HepG2 (cell line): ENCODE results near the gene ANAPC2. TPM values are rescaled to one million over a fixed set of nuclear protein-coding genes. Genes with fewer than 3 reads are reported as not detected.

Experiments used
- AHR ChIP-seq: IDR thresholded peaks from 2 replicates; pipeline ENCODE4 v1.6.1; 2018; ENCODE audit warnings: missing genetic modification reagents, missing compliant biosample characterization
- AKAP8 ChIP-seq: sonication (generic); formaldehyde crosslinking; IDR thresholded peaks from 2 replicates; pipeline ENCODE4 v1.5.1; 2020; ENCODE audit warnings: mild to moderate bottlenecking, missing genetic modification reagents
- FOSL1 ChIP-seq: sonication (generic); formaldehyde crosslinking; IDR thresholded peaks from 2 replicates; pipeline ENCODE4 v1.9.0; 2021; ENCODE audit warnings: missing genetic modification reagents, borderline replicate concordance
- FOXA1 ChIP-seq, 2 experiments: fragments of 450-650 bp in 1 of 2; sonication (generic) in 1 of 2; formaldehyde crosslinking in 1 of 2; IDR thresholded peaks; 2 replicates each; pipeline versions ENCODE4 v1.4.0 to v1.6.1; 2016 to 2020; ENCODE audit warnings: missing genetic modification reagents in 1 of 2
- HNRNPH1 ChIP-seq: fragments of 200-400 bp; formaldehyde crosslinking; optimal IDR thresholded peaks from 2 replicates; pipeline ENCODE3; 2017; ENCODE audit warnings: mild to moderate bottlenecking, low read depth, low read length
- NR1H2 ChIP-seq: sonication (generic); formaldehyde crosslinking; IDR thresholded peaks from 2 replicates; pipeline ENCODE4 v1.8.1; 2022; ENCODE audit warnings: low read depth, missing genetic modification reagents, borderline replicate concordance
- SAFB2 ChIP-seq: sonication (generic); formaldehyde crosslinking; IDR thresholded peaks from 2 replicates; pipeline ENCODE4 v1.5.1; 2020; ENCODE audit warnings: missing genetic modification reagents, low read depth, mild to moderate bottlenecking, borderline replicate concordance
- SYNCRIP ChIP-seq: fragments of 200-400 bp; formaldehyde crosslinking; IDR thresholded peaks from 2 replicates; pipeline ENCODE4 v1.6.1; 2018; ENCODE audit warnings: mild to moderate bottlenecking, low read depth, low read length; ENCODE audit not compliant: insufficient read depth
- ZIK1 ChIP-seq: sonication (generic); formaldehyde crosslinking; IDR thresholded peaks from 2 replicates; pipeline ENCODE4 v1.5.0; 2020; ENCODE audit warnings: mild to moderate bottlenecking, low read depth, missing genetic modification reagents, borderline replicate concordance
- ZNF180 ChIP-seq: sonication (generic); formaldehyde crosslinking; IDR thresholded peaks from 2 replicates; pipeline ENCODE4 v1.4.0; 2020; ENCODE audit warnings: low read depth, missing genetic modification reagents, borderline replicate concordance
- ZNF468 ChIP-seq: sonication (generic); formaldehyde crosslinking; IDR thresholded peaks from 2 replicates; pipeline ENCODE4 v1.8.0; 2022; ENCODE audit warnings: mild to moderate bottlenecking, moderate library complexity, missing genetic modification reagents
- ZNF766 ChIP-seq: sonication (generic); formaldehyde crosslinking; IDR thresholded peaks from 2 replicates; pipeline ENCODE4 v1.5.0; 2020; ENCODE audit warnings: missing genetic modification reagents, borderline replicate concordance
- polyA plus RNA-seq, 8 experiments: library from polyadenylated mRNA; depleted of rRNA in 3 of 8; stranded (reverse) in 7 of 8; unstranded in 1 of 8; fragments of >200 nt; fragmentation: Illumina TruSeq in 4 of 8; extraction: Trizol in 4 of 8; gene quantifications; 2 replicates each; pipeline versions ENCODE4 v1.2.1 to v1.2.3, GENCODE V29; 2011 to 2016; ENCODE audit warnings: low read depth in 4 of 8, missing spikeins in 1 of 8, mixed read lengths in 1 of 8; ENCODE audit not compliant: insufficient read depth in 1 of 8
- total RNA-seq, 5 experiments: library from RNA; depleted of rRNA; stranded (reverse); fragments of >200 nt; fragmentation: Illumina TruSeq; extraction: Trizol; gene quantifications; 2 replicates each; pipeline ENCODE4 v1.2.3, GENCODE V29; 2016; ENCODE audit warnings: low read depth in 1 of 5
- TF ChIP-seq, protein P1 (sequence below): sonication (generic); formaldehyde crosslinking; IDR thresholded peaks from 2 replicates; pipeline ENCODE4 v1.5.1; 2020; ENCODE audit warnings: mild to moderate bottlenecking, missing genetic modification reagents, borderline replicate concordance
- TF ChIP-seq, protein P2 (sequence below): sonication (generic); formaldehyde crosslinking; IDR thresholded peaks from 2 replicates; pipeline ENCODE4 v1.9.0; 2021; ENCODE audit warnings: missing genetic modification reagents, borderline replicate concordance
- TF ChIP-seq, protein P3 (sequence below): sonication (generic); formaldehyde crosslinking; IDR thresholded peaks from 2 replicates; pipeline ENCODE4 v1.8.1; 2023; ENCODE audit warnings: mild to moderate bottlenecking, inconsistent platforms, moderate library complexity, missing genetic modification reagents, borderline replicate concordance
- TF ChIP-seq, protein P4 (sequence below): sonication (generic); formaldehyde crosslinking; IDR thresholded peaks from 2 replicates; pipeline ENCODE4 v1.5.0; 2020; ENCODE audit warnings: mild to moderate bottlenecking, missing genetic modification reagents

Gene ANAPC2
- total and polyA plus RNA-seq, 2 of the 13 experiments (the other 11 are each of a cell fraction or from before 2014, with no cell fraction given), result 12.3 to 15.4 TPM

DNA sequence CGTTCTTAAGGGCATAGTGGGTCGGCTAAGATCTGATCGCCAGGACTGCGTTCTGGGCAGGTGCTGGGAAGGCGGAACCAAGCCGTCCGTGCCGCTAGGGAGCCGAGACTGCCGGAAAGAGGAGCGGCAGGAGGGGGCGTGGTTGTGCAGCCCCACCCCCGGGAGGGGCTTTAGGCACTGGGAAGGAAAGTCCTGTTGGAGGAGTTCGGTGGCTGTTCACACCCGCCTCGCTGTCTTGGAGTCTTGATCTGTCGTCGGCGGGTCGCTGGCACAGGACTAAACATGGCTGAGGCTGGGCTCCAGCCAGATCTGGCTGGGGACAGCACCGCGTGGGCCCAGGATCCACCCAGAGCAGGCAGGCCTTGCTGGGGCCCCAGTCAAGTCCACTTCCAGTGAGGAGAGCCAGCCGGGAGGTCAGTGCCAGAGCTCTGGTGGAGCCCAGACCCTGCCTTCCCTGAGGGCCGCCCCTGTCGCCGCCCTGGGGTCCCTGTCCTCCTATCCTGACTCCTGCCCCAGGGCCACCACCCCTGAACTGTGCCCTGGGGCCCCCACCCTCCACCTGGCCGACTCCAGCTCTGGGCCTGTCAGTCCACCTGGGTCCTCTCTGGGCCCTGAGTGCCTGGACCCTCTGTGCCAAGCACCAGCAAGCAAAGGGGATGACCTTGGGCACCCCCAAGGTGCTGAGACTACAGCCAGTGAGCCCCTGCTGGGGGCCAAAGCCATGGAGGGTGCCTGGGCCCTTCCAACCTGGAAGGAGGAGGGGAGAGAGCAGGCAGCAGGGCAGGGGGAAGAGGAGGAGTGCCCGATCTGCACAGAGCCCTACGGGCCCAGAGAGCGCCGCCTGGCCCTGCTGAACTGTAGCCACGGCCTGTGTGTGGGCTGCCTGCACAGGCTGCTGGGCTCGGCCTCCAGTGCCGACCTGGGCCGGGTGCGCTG lies 29.2 kb upstream of the ANAPC2 start (continued):
- TF ChIP-seq, protein P1, sequence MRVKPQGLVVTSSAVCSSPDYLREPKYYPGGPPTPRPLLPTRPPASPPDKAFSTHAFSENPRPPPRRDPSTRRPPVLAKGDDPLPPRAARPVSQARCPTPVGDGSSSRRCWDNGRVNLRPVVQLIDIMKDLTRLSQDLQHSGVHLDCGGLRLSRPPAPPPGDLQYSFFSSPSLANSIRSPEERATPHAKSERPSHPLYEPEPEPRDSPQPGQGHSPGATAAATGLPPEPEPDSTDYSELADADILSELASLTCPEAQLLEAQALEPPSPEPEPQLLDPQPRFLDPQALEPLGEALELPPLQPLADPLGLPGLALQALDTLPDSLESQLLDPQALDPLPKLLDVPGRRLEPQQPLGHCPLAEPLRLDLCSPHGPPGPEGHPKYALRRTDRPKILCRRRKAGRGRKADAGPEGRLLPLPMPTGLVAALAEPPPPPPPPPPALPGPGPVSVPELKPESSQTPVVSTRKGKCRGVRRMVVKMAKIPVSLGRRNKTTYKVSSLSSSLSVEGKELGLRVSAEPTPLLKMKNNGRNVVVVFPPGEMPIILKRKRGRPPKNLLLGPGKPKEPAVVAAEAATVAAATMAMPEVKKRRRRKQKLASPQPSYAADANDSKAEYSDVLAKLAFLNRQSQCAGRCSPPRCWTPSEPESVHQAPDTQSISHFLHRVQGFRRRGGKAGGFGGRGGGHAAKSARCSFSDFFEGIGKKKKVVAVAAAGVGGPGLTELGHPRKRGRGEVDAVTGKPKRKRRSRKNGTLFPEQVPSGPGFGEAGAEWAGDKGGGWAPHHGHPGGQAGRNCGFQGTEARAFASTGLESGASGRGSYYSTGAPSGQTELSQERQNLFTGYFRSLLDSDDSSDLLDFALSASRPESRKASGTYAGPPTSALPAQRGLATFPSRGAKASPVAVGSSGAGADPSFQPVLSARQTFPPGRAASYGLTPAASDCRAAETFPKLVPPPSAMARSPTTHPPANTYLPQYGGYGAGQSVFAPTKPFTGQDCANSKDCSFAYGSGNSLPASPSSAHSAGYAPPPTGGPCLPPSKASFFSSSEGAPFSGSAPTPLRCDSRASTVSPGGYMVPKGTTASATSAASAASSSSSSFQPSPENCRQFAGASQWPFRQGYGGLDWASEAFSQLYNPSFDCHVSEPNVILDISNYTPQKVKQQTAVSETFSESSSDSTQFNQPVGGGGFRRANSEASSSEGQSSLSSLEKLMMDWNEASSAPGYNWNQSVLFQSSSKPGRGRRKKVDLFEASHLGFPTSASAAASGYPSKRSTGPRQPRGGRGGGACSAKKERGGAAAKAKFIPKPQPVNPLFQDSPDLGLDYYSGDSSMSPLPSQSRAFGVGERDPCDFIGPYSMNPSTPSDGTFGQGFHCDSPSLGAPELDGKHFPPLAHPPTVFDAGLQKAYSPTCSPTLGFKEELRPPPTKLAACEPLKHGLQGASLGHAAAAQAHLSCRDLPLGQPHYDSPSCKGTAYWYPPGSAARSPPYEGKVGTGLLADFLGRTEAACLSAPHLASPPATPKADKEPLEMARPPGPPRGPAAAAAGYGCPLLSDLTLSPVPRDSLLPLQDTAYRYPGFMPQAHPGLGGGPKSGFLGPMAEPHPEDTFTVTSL (CRISPR knock-in tag), result no peak
- TF ChIP-seq ZNF180 (CRISPR knock-in tag) (no peak), AHR (CRISPR knock-in tag) (no peak), SYNCRIP (no peak), NR1H2 (CRISPR knock-in tag) (no peak; the same call in 1 of the 2 replicates), FOXA1 (IDR thresholded peaks at IDR 0.05) (no peak), FOXA1 (CRISPR knock-in tag; IDR thresholded peaks at IDR 0.05) (no peak), ZNF766 (CRISPR knock-in tag) (no peak), FOSL1 (CRISPR knock-in tag) (no peak), HNRNPH1 (no peak), ZIK1 (CRISPR knock-in tag) (peak; percentile 82), ZNF468 (CRISPR knock-in tag) (no peak), SAFB2 (CRISPR knock-in tag) (no peak), AKAP8 (no peak)
- TF ChIP-seq, protein P2, sequence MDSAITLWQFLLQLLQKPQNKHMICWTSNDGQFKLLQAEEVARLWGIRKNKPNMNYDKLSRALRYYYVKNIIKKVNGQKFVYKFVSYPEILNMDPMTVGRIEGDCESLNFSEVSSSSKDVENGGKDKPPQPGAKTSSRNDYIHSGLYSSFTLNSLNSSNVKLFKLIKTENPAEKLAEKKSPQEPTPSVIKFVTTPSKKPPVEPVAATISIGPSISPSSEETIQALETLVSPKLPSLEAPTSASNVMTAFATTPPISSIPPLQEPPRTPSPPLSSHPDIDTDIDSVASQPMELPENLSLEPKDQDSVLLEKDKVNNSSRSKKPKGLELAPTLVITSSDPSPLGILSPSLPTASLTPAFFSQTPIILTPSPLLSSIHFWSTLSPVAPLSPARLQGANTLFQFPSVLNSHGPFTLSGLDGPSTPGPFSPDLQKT, result no peak
- TF ChIP-seq, protein P3, sequence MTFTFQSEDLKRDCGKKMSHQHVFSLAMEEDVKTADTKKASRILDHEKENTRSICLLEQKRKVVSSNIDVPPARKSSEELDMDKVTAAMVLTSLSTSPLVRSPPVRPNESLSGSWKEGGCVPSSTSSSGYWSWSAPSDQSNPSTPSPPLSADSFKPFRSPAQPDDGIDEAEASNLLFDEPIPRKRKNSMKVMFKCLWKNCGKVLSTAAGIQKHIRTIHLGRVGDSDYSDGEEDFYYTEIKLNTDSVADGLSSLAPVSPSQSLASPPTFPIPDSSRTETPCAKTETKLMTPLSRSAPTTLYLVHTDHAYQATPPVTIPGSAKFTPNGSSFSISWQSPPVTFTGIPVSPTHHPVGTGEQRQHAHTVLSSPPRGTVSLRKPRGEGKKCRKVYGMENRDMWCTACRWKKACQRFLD (CRISPR knock-in tag), result 0 out of 2 replicates have a peak, but pooled peaks have one; percentile 68
- TF ChIP-seq, protein P4, sequence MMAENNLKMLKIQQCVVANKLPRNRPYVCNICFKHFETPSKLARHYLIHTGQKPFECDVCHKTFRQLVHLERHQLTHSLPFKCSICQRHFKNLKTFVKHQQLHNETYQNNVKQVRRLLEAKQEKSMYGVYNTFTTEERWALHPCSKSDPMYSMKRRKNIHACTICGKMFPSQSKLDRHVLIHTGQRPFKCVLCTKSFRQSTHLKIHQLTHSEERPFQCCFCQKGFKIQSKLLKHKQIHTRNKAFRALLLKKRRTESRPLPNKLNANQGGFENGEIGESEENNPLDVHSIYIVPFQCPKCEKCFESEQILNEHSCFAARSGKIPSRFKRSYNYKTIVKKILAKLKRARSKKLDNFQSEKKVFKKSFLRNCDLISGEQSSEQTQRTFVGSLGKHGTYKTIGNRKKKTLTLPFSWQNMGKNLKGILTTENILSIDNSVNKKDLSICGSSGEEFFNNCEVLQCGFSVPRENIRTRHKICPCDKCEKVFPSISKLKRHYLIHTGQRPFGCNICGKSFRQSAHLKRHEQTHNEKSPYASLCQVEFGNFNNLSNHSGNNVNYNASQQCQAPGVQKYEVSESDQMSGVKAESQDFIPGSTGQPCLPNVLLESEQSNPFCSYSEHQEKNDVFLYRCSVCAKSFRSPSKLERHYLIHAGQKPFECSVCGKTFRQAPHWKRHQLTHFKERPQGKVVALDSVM (CRISPR knock-in tag), result 0 out of 2 replicates have a peak, but pooled peaks have one; percentile 16
